IMR-90 (cell line): ENCODE results near the gene HTR3E.

Source experiments
- CEBPB ChIP-seq: IDR thresholded peaks from 2 replicates; pipeline ENCODE4 v1.6.1; 2012; ENCODE audit warnings: low read depth, low read length, improper control_type of control experiment
- CHD1 ChIP-seq: IDR thresholded peaks from 2 replicates; pipeline ENCODE4 v1.6.1; 2012; ENCODE audit warnings: low read depth, low read length, improper control_type of control experiment
- CTCF ChIP-seq: conservative IDR thresholded peaks from 2 replicates; pipeline ENCODE4 v1.5.1; 2012; ENCODE audit warnings: mild to moderate bottlenecking, low read depth, low read length, improper control_type of control experiment
- ELK1 ChIP-seq: fragments of 150-350 bp; IDR thresholded peaks from 2 replicates; pipeline ENCODE4 v1.6.1; 2016; ENCODE audit warnings: low read depth, mild to moderate bottlenecking, low read length, moderate library complexity, borderline replicate concordance
- MAFK ChIP-seq: IDR thresholded peaks from 2 replicates; pipeline ENCODE4 v1.6.1; 2012; ENCODE audit warnings: low read depth, low read length, improper control_type of control experiment
- POLR2A ChIP-seq: IDR thresholded peaks from 2 replicates; pipeline ENCODE4 v1.6.1; 2012; ENCODE audit warnings: mild to moderate bottlenecking, low read depth, low read length
- RAD21 ChIP-seq: IDR thresholded peaks from 2 replicates; pipeline ENCODE4 v1.6.1; 2012; ENCODE audit warnings: low read length, improper control_type of control experiment
- RFX5 ChIP-seq: IDR thresholded peaks from 2 replicates; pipeline ENCODE4 v1.8.0; 2012; ENCODE audit warnings: low read depth, mild to moderate bottlenecking, low read length, moderate library complexity
- USF2 ChIP-seq: fragments of 150-350 bp; IDR thresholded peaks from 2 replicates; pipeline ENCODE4 v1.6.1; 2017; ENCODE audit warnings: mild to moderate bottlenecking, antibody characterized with exemption, low read length, low read depth

GRCh38 chr3:184066211-184066610 lies 30.7 kb upstream of the HTR3E start:
- TF ChIP-seq CTCF (no peak), MAFK (no peak), RFX5 (no peak), RAD21 (no peak), CEBPB (no peak), POLR2A (no peak), ELK1 (no peak), USF2 (no peak), CHD1 (no peak)
